Measurements from ENCODE around the gene CFAP410. TPM values are rescaled to one million over a fixed set of nuclear protein-coding genes. Genes with fewer than 3 reads are reported as not detected.

Gene CFAP410
- total and polyA plus RNA-seq, 2 of the 8 experiments (the other 6 are each of a cell fraction or from before 2014, with no cell fraction given) = 10.6 to 12.0 TPM

- Histone ChIP-seq H3K56ac (replicated peaks; ENCODE audit: insufficient read length, low read depth, low read length) (no peak overlapping the region), H3K27ac (ENCODE audit: low read depth, low read length) (no peak overlapping the region), H2BK20ac (ENCODE audit: low read length) (no peak overlapping the region), H3K4me1 (replicated peaks in 1 of 4; ENCODE audit: control insufficient read depth in 3 of 4, insufficient read depth in 4 of 4, low read length in 3 of 4) (no peaks in the 10 kb centered on the region), H3K4ac (replicated peaks; ENCODE audit: insufficient read length, low read depth, low read length) (no peak overlapping the region), H3K9me3 (ENCODE audit: insufficient read depth in 2 of 2, low read depth in 1 of 2, low read length in 1 of 2) (no peaks in the 10 kb centered on the region), H2BK15ac (ENCODE audit: low read length) (no peak overlapping the region), H3K23ac (ENCODE audit: insufficient read length) (no peak overlapping the region), H4K20me1 (replicated peaks in 1 of 2; ENCODE audit: control insufficient read depth in 1 of 2, insufficient read depth in 2 of 2, low read length in 2 of 2) (peaks cover 0 to 6% of the 10 kb centered on the region in 2 experiments), H3K4me2 (ENCODE audit: insufficient read depth in 1 of 2, low read depth in 2 of 2, low read length in 2 of 2) (no peak overlapping the region), H3K79me1 (ENCODE audit: low read depth, low read length) (no peaks in the 10 kb centered on the region), H3K18ac (ENCODE audit: extremely low read depth, low read length) (no peak overlapping the region), H2AK5ac (ENCODE audit: low read depth, low read length) (no peak overlapping the region), H2AFZ (ENCODE audit: low read length) (no peak overlapping the region), H3K36me3 (ENCODE audit: control insufficient read depth in 2 of 4, insufficient read depth in 4 of 4, low read length in 3 of 4) (peaks cover 0 to 3% (median 0%) of the 10 kb centered on the region in 4 experiments; a peak in 2 of 8 replicates), H3K9ac (replicated peaks in 1 of 4; ENCODE audit: extremely low read depth in 1 of 4, low read depth in 3 of 4, low read length in 3 of 4) (no peak overlapping the region), H2BK5ac (ENCODE audit: low read depth, low read length) (no peak overlapping the region), H2BK12ac (ENCODE audit: low read depth, low read length) (no peak overlapping the region), H4K8ac (ENCODE audit: extremely low read depth, insufficient read depth, low read length) (no peak overlapping the region), H2BK120ac (replicated peaks; ENCODE audit: low read depth, low read length) (no peak overlapping the region), H4K5ac (ENCODE audit: insufficient read length, low read depth, low read length) (no peak overlapping the region), H3K27me3 (replicated peaks in 1 of 4; ENCODE audit: control insufficient read depth in 3 of 4, extremely low read depth in 1 of 4, insufficient read depth in 3 of 4, low read length in 3 of 4) (no peaks in the 10 kb centered on the region), H3K4me3 (ENCODE audit: extremely low read depth in 1 of 4, insufficient read depth in 2 of 4, low read depth in 3 of 4, low read length in 4 of 4) (no peak overlapping the region), H4K91ac (replicated peaks; ENCODE audit: insufficient read length, low read length) (no peak overlapping the region), H3K14ac (ENCODE audit: insufficient read length) (no peak overlapping the region), H3K79me2 (ENCODE audit: control insufficient read depth in 1 of 2, insufficient read depth in 2 of 2, low read length in 2 of 2) (no peaks in the 10 kb centered on the region), H3K23me2 (ENCODE audit: low read depth, low read length) (no peaks in the 10 kb centered on the region)
- no peak for FAIRE-seq
- WGBS, 2 experiments (ENCODE audit: extremely low coverage in 1 of 2, insufficient coverage in 1 of 2, insufficient read length in 1 of 2, insufficient replicate concordance in 2 of 2, low coverage in 1 of 2, low lambda C conversion rate in 2 of 2, missing lambda C conversion rate in 1 of 2) = 88% methylated on average over 12 of the region's 18 CpGs; no CpG with 5 or more reads in 1 of the 2 experiments
- no peak for DNase-seq (ENCODE audit: low read depth in 1 of 2, low spot score in 2 of 2)
- ChIA-PET CTCF (ENCODE audit: partially characterized antibody) (interaction anchor here (0.9 to 1.6 kb wide), 8 partner anchors 11 to 159 kb away, joined by 3 to 5 read pairs (median 4); no protein-coding TSS in a partner anchor), POLR2A (ENCODE audit: partially characterized antibody) (interaction anchor here (1.0 to 1.6 kb wide), 3 partner anchors 11 to 22 kb away, joined by 3 to 8 read pairs (median 4); no protein-coding TSS in a partner anchor)
- TF ChIP-seq JUND (IDR thresholded peaks at IDR 0.05; ENCODE audit: low read length) (no peak), TEAD4 (IDR thresholded peaks at IDR 0.05; ENCODE audit: low read depth, low read length) (no peak), RBBP5 (IDR thresholded peaks at IDR 0.05; ENCODE audit: borderline replicate concordance, low read depth, low read length) (no peak), JUN (IDR thresholded peaks at IDR 0.05; ENCODE audit: low read depth, low read length) (no peak), NRF1 (IDR thresholded peaks at IDR 0.05; ENCODE audit: low read depth, low read length) (no peak), RNF2 (IDR thresholded peaks at IDR 0.05; ENCODE audit: borderline replicate concordance, low read depth, low read length, missing control alignments, poor library complexity, severe bottlenecking) (no peak), TBP (IDR thresholded peaks at IDR 0.05; ENCODE audit: low read depth, low read length) (no peak), SUZ12 (IDR thresholded peaks at IDR 0.05; ENCODE audit: low read length) (no peak), RAD21 (IDR thresholded peaks at IDR 0.05 in 1 of 2, conservative IDR thresholded peaks at IDR 0.05 in 1 of 2; ENCODE audit: low read depth in 2 of 2, low read length in 2 of 2) (no peak), MAFK (IDR thresholded peaks at IDR 0.05; ENCODE audit: low read depth, low read length) (no peak), SIN3A (conservative IDR thresholded peaks at IDR 0.05 in 1 of 2, IDR thresholded peaks at IDR 0.05 in 1 of 2; ENCODE audit: low read depth in 1 of 2, low read length in 2 of 2) (no peak)
Measured at GRCh38 chr21:44330698-44331097, 8.5 kb downstream of the CFAP410 start.

All from H1 (cell line).